GM12891 (cell line): ENCODE results near the gene MFNG.
"Not testable (repeated sequence)": the region's sequence is repeated elsewhere in the genome, so short reads cannot be mapped to it uniquely, and the experiment has no call there.

Experiments used
- DNase-seq: peaks from one replicate; pipeline ENCODE4 v3.0.0; 2011; ENCODE audit warnings: low spot score; ENCODE audit not compliant: insufficient read length
- FAIRE-seq: peaks from 2 replicates; lab custom pipeline; 2011; peaks lifted over from hg19 to GRCh38; lab: Jason Lieb, UNC
- PAX5 ChIP-seq: IDR thresholded peaks from 2 replicates; pipeline ENCODE4 v1.6.1; 2011; ENCODE audit warnings: low read length, moderate library complexity, mild to moderate bottlenecking; ENCODE audit not compliant: insufficient read depth, severe bottlenecking
- POLR2A ChIP-seq: IDR thresholded peaks from 2 replicates; pipeline ENCODE4 v1.6.1; 2011; ENCODE audit warnings: low read depth, low read length, control low read depth
- POLR2AphosphoS5 ChIP-seq: IDR thresholded peaks from 2 replicates; pipeline ENCODE4 v1.6.1; 2011; ENCODE audit warnings: low read depth, low read length, control low read depth
- POU2F2 ChIP-seq: IDR thresholded peaks from 2 replicates; pipeline ENCODE4 v1.6.1; 2011; ENCODE audit warnings: low read depth, mild to moderate bottlenecking, control low read depth, low read length, moderate library complexity
- SPI1 ChIP-seq: IDR thresholded peaks from 2 replicates; pipeline ENCODE4 v1.6.1; 2011; ENCODE audit warnings: low read depth, low read length, control low read depth
- TAF1 ChIP-seq: IDR thresholded peaks from 2 replicates; pipeline ENCODE4 v1.6.1; 2011; ENCODE audit warnings: low read depth, low read length, control low read depth

The MFNG gene

GRCh38 chr22:37474447-37475090, 11.6 kb downstream of the MFNG start:
- no peak for TF ChIP-seq TAF1
- no peak for TF ChIP-seq POU2F2
- no peak for TF ChIP-seq SPI1
- no peak for TF ChIP-seq PAX5
- TF ChIP-seq POLR2A: no peak
- no peak for TF ChIP-seq POLR2AphosphoS5
- DNase-seq: no peak
- no peak for FAIRE-seq

GRCh38 chr22:37473437-37473946, 12.7 kb downstream of the MFNG start:
- TF ChIP-seq TAF1: no peak
- TF ChIP-seq POLR2A: no peak
- no peak for TF ChIP-seq POU2F2
- TF ChIP-seq PAX5: no peak
- TF ChIP-seq POLR2AphosphoS5: no peak
- TF ChIP-seq SPI1: no peak
- no peak for DNase-seq
- FAIRE-seq: no peak

GRCh38 chr22:37472418-37473006, 13.7 kb downstream of the MFNG start:
- FAIRE-seq: no peak
- TF ChIP-seq TAF1 (no peak), POU2F2 (no peak), POLR2A (no peak), SPI1 (no peak), PAX5 (no peak), POLR2AphosphoS5 (no peak)
- peak; percentile 60 for DNase-seq

- TF ChIP-seq POLR2A: no peak
- no peak for TF ChIP-seq POLR2AphosphoS5
- no peak for TF ChIP-seq PAX5
- no peak for FAIRE-seq
Measured at GRCh38 chr22:37471727-37472417, 14.3 kb downstream of the MFNG start.

GRCh38 chr22:37470087-37470445, 16.1 kb downstream of the MFNG start:
- DNase-seq (no peak), FAIRE-seq (no peak)
- TF ChIP-seq POLR2A (no peak), SPI1 (no peak), TAF1 (no peak), POU2F2 (no peak), POLR2AphosphoS5 (no peak), PAX5 (no peak)

More at GRCh38 chr22:37471727-37472417, 14.3 kb downstream of the MFNG start:
- no peak for DNase-seq

- no peak for DNase-seq
- FAIRE-seq: no peak
- TF ChIP-seq SPI1: no peak
- no peak for TF ChIP-seq POLR2A
- TF ChIP-seq TAF1: no peak
- no peak for TF ChIP-seq POU2F2
- TF ChIP-seq PAX5: no peak
- no peak for TF ChIP-seq POLR2AphosphoS5
Measured at GRCh38 chr22:37469416-37470086, 16.6 kb downstream of the MFNG start.

- DNase-seq, FAIRE-seq: not testable (repeated sequence)
Measured at GRCh38 chr22:37468201-37468695, 17.9 kb downstream of the MFNG start.

GRCh38 chr22:37467391-37467955, 18.7 kb downstream of the MFNG start:
- DNase-seq (no peak), FAIRE-seq (no peak)

More at GRCh38 chr22:37467391-37467955, 18.7 kb downstream of the MFNG start:
- TF ChIP-seq POLR2AphosphoS5: no peak
- TF ChIP-seq TAF1: no peak
- TF ChIP-seq SPI1: no peak
- TF ChIP-seq POU2F2: no peak
- no peak for TF ChIP-seq POLR2A
- no peak for TF ChIP-seq PAX5
